H1 (cell line): ENCODE results near the gene SCAMP2. TPM values are rescaled to one million over a fixed set of nuclear protein-coding genes. Genes with fewer than 3 reads are reported as not detected.

Source experiments
- CTCF ChIA-PET: fragments of 300-600 bp; sonication (Branson Sonifier 250); formaldehyde crosslinking; loops from one replicate; lab custom pipeline; 2021; ENCODE audit not compliant: partially characterized antibody; lab: Charles Lee
- POLR2A ChIA-PET: fragments of 300-600 bp; sonication (Branson Sonifier 250); formaldehyde crosslinking; loops from one replicate; lab custom pipeline; 2021; ENCODE audit warnings: inconsistent platforms; ENCODE audit not compliant: partially characterized antibody; lab: Charles Lee
- DNase-seq, 2 experiments: peaks; one replicate each; pipeline versions ENCODE4 v3.0.0 to v3.0.0-alpha.2; 2010 to 2022; ENCODE audit warnings: low spot score in 2 of 2, low read depth in 1 of 2, mixed read lengths in 1 of 2
- FAIRE-seq: peaks from 2 replicates; lab custom pipeline; 2011; peaks lifted over from hg19 to GRCh38; lab: Jason Lieb, UNC
- H2AFZ ChIP-seq: 2 replicates; pipeline ENCODE4 v1.8.1; 2012; ENCODE audit warnings: low read length, inconsistent platforms
- H2AK5ac ChIP-seq: 2 replicates; pipeline ENCODE4 v1.6.1; 2013; ENCODE audit warnings: low read depth, low read length
- H2BK120ac ChIP-seq: replicated peaks from 2 replicates; pipeline ENCODE3; 2013; ENCODE audit warnings: low read depth, low read length, inconsistent platforms
- H2BK12ac ChIP-seq: 2 replicates; pipeline ENCODE4 v1.6.1; 2013; ENCODE audit warnings: low read depth, low read length
- H2BK15ac ChIP-seq: 2 replicates; pipeline ENCODE4 v1.6.1; 2013; ENCODE audit warnings: low read length
- H2BK20ac ChIP-seq: 2 replicates; pipeline ENCODE4 v1.6.1; 2013; ENCODE audit warnings: low read length
- H2BK5ac ChIP-seq: 2 replicates; pipeline ENCODE4 v1.6.1; 2013; ENCODE audit warnings: low read depth, low read length
- H3K14ac ChIP-seq: 2 replicates; pipeline ENCODE4 v1.6.1; 2013; ENCODE audit warnings: inconsistent platforms; ENCODE audit not compliant: insufficient read length
- H3K18ac ChIP-seq: 2 replicates; pipeline ENCODE4 v1.6.1; 2013; ENCODE audit warnings: low read length; ENCODE audit errors: extremely low read depth
- H3K23ac ChIP-seq: 2 replicates; pipeline ENCODE4 v1.6.1; 2013; ENCODE audit warnings: inconsistent platforms; ENCODE audit not compliant: insufficient read length
- H3K23me2 ChIP-seq: 2 replicates; pipeline ENCODE4 v1.6.1; 2013; ENCODE audit warnings: low read depth, low read length
- H3K27ac ChIP-seq: 2 replicates; pipeline ENCODE4 v1.6.1; 2011; ENCODE audit warnings: low read depth, low read length, inconsistent platforms
- H3K27me3 ChIP-seq, 4 experiments: replicated peaks in 1 of 4; 1 replicate in 1 of 4; 2 replicates in 3 of 4; pipeline versions ENCODE4 v1.6.1 to v1.8.1; 2011 to 2013; ENCODE audit warnings: low read length in 3 of 4, mild to moderate bottlenecking in 3 of 4, inconsistent platforms in 2 of 4, mixed read lengths in 2 of 4, moderate library complexity in 1 of 4; ENCODE audit not compliant: control insufficient read depth in 3 of 4, insufficient read depth in 3 of 4; ENCODE audit errors: extremely low read depth in 1 of 4
- H3K36me3 ChIP-seq, 4 experiments: 2 replicates each; pipeline versions ENCODE4 v1.6.1 to v1.8.1; 2011 to 2013; ENCODE audit warnings: mild to moderate bottlenecking in 4 of 4, low read length in 3 of 4, moderate library complexity in 2 of 4, control low read depth in 1 of 4, inconsistent platforms in 1 of 4; ENCODE audit not compliant: insufficient read depth in 4 of 4, control insufficient read depth in 2 of 4
- H3K4ac ChIP-seq: replicated peaks from 2 replicates; pipeline ENCODE3; 2013; ENCODE audit warnings: low read length, low read depth, mixed read lengths, inconsistent platforms; ENCODE audit not compliant: insufficient read length
- H3K4me1 ChIP-seq, 4 experiments: replicated peaks in 1 of 4; 1 replicate in 1 of 4; 2 replicates in 3 of 4; pipeline versions ENCODE4 v1.6.1 to v1.8.1; 2011 to 2013; ENCODE audit warnings: low read length in 3 of 4, inconsistent platforms in 2 of 4, mixed read lengths in 1 of 4; ENCODE audit not compliant: insufficient read depth in 4 of 4, control insufficient read depth in 3 of 4
- H3K4me2 ChIP-seq, 2 experiments: 2 replicates each; pipeline versions ENCODE4 v1.6.1 to v1.8.1; 2011 to 2013; ENCODE audit warnings: low read depth in 2 of 2, low read length in 2 of 2, control low read depth in 1 of 2, inconsistent platforms in 1 of 2, mild to moderate bottlenecking in 1 of 2; ENCODE audit not compliant: insufficient read depth in 1 of 2
- H3K4me3 ChIP-seq, 4 experiments: fragments of 200-600, 300-600 bp in 1 of 4; sonication (generic), shearing (Covaris generic), sonication (Bioruptor Twin) in 1 of 4; 2 replicates each; pipeline versions ENCODE4 v1.5.1 to v1.8.1; 2011 to 2016; ENCODE audit warnings: low read length in 4 of 4, low read depth in 3 of 4, control low read depth in 2 of 4, inconsistent platforms in 2 of 4, mild to moderate bottlenecking in 2 of 4, mixed read lengths in 1 of 4, moderate library complexity in 1 of 4; ENCODE audit not compliant: insufficient read depth in 2 of 4; ENCODE audit errors: extremely low read depth in 1 of 4
- H3K56ac ChIP-seq: replicated peaks from 2 replicates; pipeline ENCODE3; 2013; ENCODE audit warnings: low read depth, mild to moderate bottlenecking, mixed read lengths, low read length, inconsistent platforms; ENCODE audit not compliant: insufficient read length
- H3K79me1 ChIP-seq: 2 replicates; pipeline ENCODE4 v1.6.1; 2013; ENCODE audit warnings: low read depth, low read length, control low read depth
- H3K79me2 ChIP-seq, 2 experiments: 2 replicates each; pipeline versions ENCODE4 v1.6.1 to v1.8.1; 2012 to 2013; ENCODE audit warnings: low read length in 2 of 2, mild to moderate bottlenecking in 2 of 2, inconsistent platforms in 1 of 2; ENCODE audit not compliant: insufficient read depth in 2 of 2, control insufficient read depth in 1 of 2
- H3K9ac ChIP-seq, 4 experiments: replicated peaks in 1 of 4; 1 replicate in 1 of 4; 2 replicates in 3 of 4; pipeline versions ENCODE4 v1.6.1 to v1.8.1; 2011 to 2013; ENCODE audit warnings: low read depth in 3 of 4, low read length in 3 of 4, control low read depth in 2 of 4, mild to moderate bottlenecking in 2 of 4, moderate library complexity in 2 of 4, inconsistent platforms in 1 of 4; ENCODE audit errors: extremely low read depth in 1 of 4
- H3K9me3 ChIP-seq, 2 experiments: 2 replicates each; pipeline versions ENCODE4 v1.6.1 to v1.8.1; 2012 to 2013; ENCODE audit warnings: mild to moderate bottlenecking in 2 of 2, moderate library complexity in 2 of 2, control low read depth in 1 of 2, inconsistent platforms in 1 of 2, low read depth in 1 of 2, low read length in 1 of 2, mixed read lengths in 1 of 2; ENCODE audit not compliant: insufficient read depth in 2 of 2
- H4K20me1 ChIP-seq, 2 experiments: replicated peaks in 1 of 2; 2 replicates each; pipeline versions ENCODE3 to v1.8.1; 2011 to 2013; ENCODE audit warnings: inconsistent platforms in 2 of 2, low read length in 2 of 2, mild to moderate bottlenecking in 1 of 2; ENCODE audit not compliant: insufficient read depth in 2 of 2, control insufficient read depth in 1 of 2
- H4K5ac ChIP-seq: 2 replicates; pipeline ENCODE4 v1.6.1; 2013; ENCODE audit warnings: low read length, low read depth, mixed read lengths, inconsistent platforms; ENCODE audit not compliant: insufficient read length
- H4K8ac ChIP-seq: 2 replicates; pipeline ENCODE4 v1.8.0; 2013; ENCODE audit warnings: mild to moderate bottlenecking, moderate library complexity, low read length, inconsistent platforms; ENCODE audit not compliant: insufficient read depth; ENCODE audit errors: extremely low read depth
- H4K91ac ChIP-seq: replicated peaks from 2 replicates; pipeline ENCODE3; 2013; ENCODE audit warnings: low read length, mixed read lengths, inconsistent platforms; ENCODE audit not compliant: insufficient read length
- BACH1 ChIP-seq: IDR thresholded peaks from 2 replicates; pipeline ENCODE4 v1.6.1; 2012; ENCODE audit warnings: low read length, improper control_type of control experiment
- EZH2 ChIP-seq: fragments of 200-600 bp; sonication (generic); IDR thresholded peaks from 2 replicates; pipeline ENCODE4 v1.7.1; 2012; ENCODE audit warnings: low read depth, mild to moderate bottlenecking, moderate library complexity, low read length, inconsistent platforms; ENCODE audit not compliant: severe bottlenecking
- HDAC2 ChIP-seq, 2 experiments: fragments of 300-600 bp in 1 of 2; sonication (generic) in 1 of 2; IDR thresholded peaks; 2 replicates each; pipeline ENCODE4 v1.6.1; 2011 to 2012; ENCODE audit warnings: low read depth in 2 of 2, low read length in 2 of 2, mild to moderate bottlenecking in 2 of 2, moderate library complexity in 2 of 2, borderline replicate concordance in 1 of 2, inconsistent platforms in 1 of 2
- KDM4A ChIP-seq: IDR thresholded peaks from one replicate; pipeline ENCODE4 v1.7.1; 2012; ENCODE audit warnings: low read depth, mild to moderate bottlenecking, moderate library complexity, low read length, inconsistent platforms; ENCODE audit not compliant: severe bottlenecking
- KDM5A ChIP-seq: fragments of 200-600 bp; IDR thresholded peaks from 2 replicates; pipeline ENCODE4 v1.7.1; 2012; ENCODE audit warnings: mild to moderate bottlenecking, low read length, inconsistent platforms, mixed read lengths
- MAX ChIP-seq: IDR thresholded peaks from 2 replicates; pipeline ENCODE4 v1.6.1; 2012; ENCODE audit warnings: inconsistent platforms
- SAP30 ChIP-seq: fragments of 300-600 bp; sonication (generic); IDR thresholded peaks from 2 replicates; pipeline ENCODE4 v1.7.1; 2012; ENCODE audit warnings: low read length, moderate library complexity, mild to moderate bottlenecking, inconsistent platforms; ENCODE audit not compliant: insufficient read depth, insufficient replicate concordance
- SP1 ChIP-seq: IDR thresholded peaks from 2 replicates; pipeline ENCODE4 v1.6.1; 2011; ENCODE audit warnings: low read depth, low read length
- WGBS, 2 experiments: shearing (Covaris generic) in 1 of 2; methylation state at CpG; one replicate each; pipeline versions ENCODE4 v1.1.6 to v1.1.7; 2013 to 2015; ENCODE audit warnings: low lambda C conversion rate in 2 of 2, mixed read lengths in 2 of 2, inconsistent platforms in 1 of 2, low coverage in 1 of 2, missing lambda C conversion rate in 1 of 2; ENCODE audit not compliant: insufficient replicate concordance in 2 of 2, insufficient coverage in 1 of 2, insufficient read length in 1 of 2; ENCODE audit errors: extremely low coverage in 1 of 2, missing lambda C conversion rate in 1 of 2; 5-methylcytosine and 5-hydroxymethylcytosine counted together
- polyA plus RNA-seq, 7 experiments: library from polyadenylated mRNA; depleted of rRNA in 3 of 7; stranded (reverse) in 5 of 7; unstranded in 2 of 7; fragments of >200 nt in 5 of 7; fragments of 200-250 nt in 2 of 7; gene quantifications; 1 replicate in 5 of 7; 2 replicates in 1 of 7; 4 replicates in 1 of 7; pipeline versions ENCODE4 v1.2.1 to v1.2.3, GENCODE V29; 2011 to 2013; ENCODE audit warnings: missing spikeins in 2 of 7, mixed read lengths in 2 of 7
- total RNA-seq: library from RNA; stranded (reverse); fragmentation: NEBNext Ultra II Directional; extraction: Animal tissue kit (Norgen Biotek cat#: 25700); gene quantifications from 2 replicates; pipeline ENCODE4 v1.2.1, GENCODE V29; 2021

The SCAMP2 gene
- total and polyA plus RNA-seq, 2 of the 8 experiments (the other 6 are each of a cell fraction or from before 2014, with no cell fraction given), result 41.7 to 131 TPM

- Histone ChIP-seq H3K9ac (no peak overlapping the region), H4K91ac (no peak overlapping the region), H4K5ac (no peak overlapping the region), H2AFZ (no peak overlapping the region), H3K23me2 (no peaks in the 10 kb centered on the region), H3K9me3 (no peaks in the 10 kb centered on the region), H3K4me1 (peaks cover 0 to 2% (median 1%) of the 10 kb centered on the region in 4 experiments; a peak in 2 of 7 replicates), H2BK12ac (no peak overlapping the region), H3K14ac (no peak overlapping the region), H2BK15ac (no peak overlapping the region), H2BK120ac (no peak overlapping the region), H3K27ac (no peak overlapping the region), H4K20me1 (no peaks in the 10 kb centered on the region), H4K8ac (no peak overlapping the region), H2AK5ac (no peak overlapping the region), H3K23ac (no peak overlapping the region), H3K36me3 (peaks cover 0 to 8% (median 0%) of the 10 kb centered on the region in 4 experiments; a peak in 1 of 8 replicates), H3K18ac (no peak overlapping the region), H2BK5ac (no peak overlapping the region), H2BK20ac (no peak overlapping the region), H3K4me3 (no peak overlapping the region), H3K27me3 (no peaks in the 10 kb centered on the region), H3K56ac (no peak overlapping the region), H3K4me2 (no peak overlapping the region), H3K79me2 (no peaks in the 10 kb centered on the region), H3K79me1 (no peaks in the 10 kb centered on the region), H3K4ac (no peak overlapping the region)
- FAIRE-seq (no peak), DNase-seq (no peak)
- ChIA-PET POLR2A (interaction anchor here (0.6 to 1.7 kb wide), 6 partner anchors 11 to 1090 kb away, joined by 3 to 4 read pairs (median 4); no protein-coding TSS in a partner anchor), CTCF (interaction anchor here (0.6 to 10.2 kb wide), 16 partner anchors 7 to 217 kb away, joined by 3 to 113 read pairs (median 6); no protein-coding TSS in a partner anchor)
- 81% methylated on average over 5 of the region's 5 CpGs; no CpG with 5 or more reads in 1 of the 2 experiments for WGBS, 2 experiments
- TF ChIP-seq HDAC2 (IDR thresholded peaks at IDR 0.05; ENCODE audit: borderline replicate concordance in 1 of 2, low read depth in 2 of 2, low read length in 2 of 2), result no peak
- TF ChIP-seq EZH2, result no peak
- no peak for TF ChIP-seq SP1
- TF ChIP-seq MAX, result no peak
- no peak for TF ChIP-seq BACH1
- no peak for TF ChIP-seq KDM5A
- TF ChIP-seq KDM4A, result no peak
- no peak for TF ChIP-seq SAP30
Measured at GRCh38 chr15:74807282-74807681, 65.9 kb downstream of the SCAMP2 start.
